Epithelial cell of esophagus (primary cell): ENCODE data around the gene HOXB2.

Experiments used
- DNase-seq: peaks from one replicate; pipeline ENCODE4 v3.0.0; 2010; ENCODE audit warnings: low read depth
- H3K4me3 ChIP-seq: 2 replicates; pipeline ENCODE4 v1.5.1; 2011; ENCODE audit warnings: mild to moderate bottlenecking, low read length, control low read depth
- CTCF ChIP-seq: IDR thresholded peaks from 2 replicates; pipeline ENCODE4 v1.5.1; 2011; ENCODE audit warnings: low read depth, mild to moderate bottlenecking, low read length, control low read depth, inconsistent platforms; ENCODE audit not compliant: insufficient read depth; ENCODE audit errors: missing control alignments

HOXB2 gene

GRCh38 chr17:48506246-48506645 is 38.7 kb downstream of the HOXB2 start:
- no peak for DNase-seq
- H3K4me3 ChIP-seq = no peak overlapping the region
- TF ChIP-seq CTCF = no peak

- H3K4me3 ChIP-seq = no peak overlapping the region
- peak; percentile 82 for DNase-seq
- no peak for TF ChIP-seq CTCF
Observed at GRCh38 chr17:48505788-48506187, 39.1 kb downstream of the HOXB2 start.

GRCh38 chr17:48504953-48505352 is 40.0 kb downstream of the HOXB2 start:
- no peak overlapping the region for H3K4me3 ChIP-seq
- DNase-seq = no peak
- TF ChIP-seq CTCF = no peak

- no peak overlapping the region for H3K4me3 ChIP-seq
- no peak for TF ChIP-seq CTCF
- no peak for DNase-seq
Observed at GRCh38 chr17:48503747-48504146, 41.2 kb downstream of the HOXB2 start.

GRCh38 chr17:48502901-48503300 is 42.0 kb downstream of the HOXB2 start:
- no peak for TF ChIP-seq CTCF
- no peak for DNase-seq

GRCh38 chr17:48502312-48502711 is 42.6 kb downstream of the HOXB2 start:
- no peak for DNase-seq
- no peak overlapping the region for H3K4me3 ChIP-seq
- TF ChIP-seq CTCF = no peak

More at GRCh38 chr17:48502901-48503300, 42.0 kb downstream of the HOXB2 start:
- no peak overlapping the region for H3K4me3 ChIP-seq

- no peak for TF ChIP-seq CTCF
- DNase-seq = no peak
- H3K4me3 ChIP-seq = no peak overlapping the region
Observed at GRCh38 chr17:48500435-48501426, 44.2 kb downstream of the HOXB2 start.
